Activated CD8-positive, alpha-beta memory T cell treated with anti-CD3 and anti-CD28 coated beads for 48 hours (primary cell): ENCODE measurements around the gene MRS2.

Source experiments
- DNase-seq, 3 experiments: peaks; one replicate each; pipeline ENCODE4 v3.0.0-alpha.2; 2020; ENCODE audit warnings: low read depth in 2 of 3, low spot score in 2 of 3

MRS2 gene

DNA sequence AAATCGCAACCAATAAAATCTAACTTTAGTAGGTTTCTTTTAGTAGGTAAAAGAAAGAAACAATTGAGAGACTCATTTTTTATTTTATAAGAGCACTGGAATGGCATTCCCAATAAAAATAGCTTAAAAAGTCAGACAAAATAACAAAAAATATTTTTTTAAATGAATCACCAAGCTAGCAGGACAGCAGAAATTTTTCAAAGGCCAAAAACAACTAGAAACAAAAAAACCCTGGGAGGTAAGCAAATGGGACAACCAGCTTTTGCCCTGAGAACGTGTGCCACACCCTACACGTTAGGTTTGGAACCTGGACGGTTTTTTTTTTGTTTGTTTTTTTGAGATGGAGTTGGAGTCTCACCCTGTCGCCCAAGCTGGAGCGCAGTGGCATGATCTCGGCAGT is 67.1 kb downstream of the MRS2 start:
- no peak for DNase-seq

DNA sequence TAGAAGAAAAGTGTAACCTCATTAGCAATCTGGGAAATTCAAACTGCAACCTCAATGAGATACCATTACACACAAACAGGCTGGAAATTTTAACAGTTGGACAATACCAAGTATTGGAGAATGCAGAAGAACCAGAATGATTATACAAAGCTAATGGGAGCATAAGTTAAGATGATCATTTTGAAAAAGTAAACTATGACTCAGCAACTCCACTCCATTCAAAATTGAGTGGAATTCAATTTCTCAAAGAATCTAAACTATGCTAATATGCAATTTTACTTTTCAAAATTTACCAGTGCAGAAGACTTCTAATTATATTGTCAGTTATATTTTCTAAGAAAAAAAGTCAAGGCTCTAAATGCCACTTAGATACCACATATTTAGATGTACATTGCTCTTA is 69.4 kb downstream of the MRS2 start:
- no peak for DNase-seq
